DND-41 (cell line): ENCODE results near the gene KIRREL3.

Experiments
- ATAC-seq: fragments of 200-7000 bp; cut with Tn5 transposase; 3 replicates; pipeline ENCODE4 v1.9.1; 2021; ENCODE audit warnings: low read depth; ENCODE audit not compliant: insufficient read depth
- DNase-seq: peaks from one replicate; pipeline ENCODE4 v3.0.0-alpha.2; 2020
- H2AFZ ChIP-seq: 2 replicates; pipeline ENCODE4 v1.6.0; 2012; ENCODE audit warnings: low read depth, low read length
- H3K27ac ChIP-seq: 2 replicates; pipeline ENCODE4 v1.5.1; 2012; ENCODE audit warnings: low read length, inconsistent platforms
- H3K27me3 ChIP-seq: fragments of 200-600 bp; sonication (generic); 2 replicates; pipeline ENCODE4 v1.6.0; 2012; ENCODE audit warnings: low read length, mild to moderate bottlenecking, inconsistent platforms; ENCODE audit not compliant: insufficient read depth, poor library complexity
- H3K36me3 ChIP-seq: 2 replicates; pipeline ENCODE4 v1.5.1; 2012; ENCODE audit warnings: low read length, inconsistent platforms; ENCODE audit not compliant: insufficient read depth
- H3K4me1 ChIP-seq: 2 replicates; pipeline ENCODE4 v1.5.1; 2012; ENCODE audit warnings: mild to moderate bottlenecking, low read length; ENCODE audit not compliant: insufficient read depth
- H3K4me2 ChIP-seq: 2 replicates; pipeline ENCODE4 v1.6.0; 2012; ENCODE audit warnings: mild to moderate bottlenecking, moderate library complexity, low read length, inconsistent platforms; ENCODE audit not compliant: insufficient read depth
- H3K4me3 ChIP-seq, 2 experiments: fragments of 200-600 bp in 1 of 2; shearing (Covaris generic) in 1 of 2; 2 replicates each; pipeline ENCODE4 v1.5.1; 2012 to 2016; ENCODE audit warnings: inconsistent platforms in 2 of 2, low read length in 2 of 2, mild to moderate bottlenecking in 2 of 2, low read depth in 1 of 2, moderate library complexity in 1 of 2
- H3K79me2 ChIP-seq: 2 replicates; pipeline ENCODE4 v1.6.0; 2012; ENCODE audit warnings: low read length, inconsistent platforms; ENCODE audit not compliant: insufficient read depth
- H3K9ac ChIP-seq: 2 replicates; pipeline ENCODE4 v1.6.0; 2012; ENCODE audit warnings: low read depth, mild to moderate bottlenecking, inconsistent platforms, low read length, moderate library complexity
- H3K9me3 ChIP-seq: 2 replicates; pipeline ENCODE4 v1.5.1; 2012; ENCODE audit warnings: low read length, moderate library complexity, mild to moderate bottlenecking, inconsistent platforms; ENCODE audit not compliant: insufficient read depth, severe bottlenecking
- H4K20me1 ChIP-seq: 2 replicates; pipeline ENCODE4 v1.6.0; 2012; ENCODE audit warnings: low read length; ENCODE audit not compliant: insufficient read depth
- CTCF ChIP-seq: IDR thresholded peaks from 2 replicates; pipeline ENCODE4 v1.5.1; 2012; ENCODE audit warnings: borderline replicate concordance, low read length, moderate library complexity, mild to moderate bottlenecking; ENCODE audit not compliant: poor library complexity, severe bottlenecking; ENCODE audit errors: extremely low read depth
- EZH2 ChIP-seq: IDR thresholded peaks from 3 replicates; pipeline ENCODE4 v1.6.1; 2012; ENCODE audit warnings: borderline replicate concordance, low read depth, mild to moderate bottlenecking, moderate library complexity, low read length, inconsistent platforms; ENCODE audit not compliant: severe bottlenecking

The KIRREL3 gene

DNA sequence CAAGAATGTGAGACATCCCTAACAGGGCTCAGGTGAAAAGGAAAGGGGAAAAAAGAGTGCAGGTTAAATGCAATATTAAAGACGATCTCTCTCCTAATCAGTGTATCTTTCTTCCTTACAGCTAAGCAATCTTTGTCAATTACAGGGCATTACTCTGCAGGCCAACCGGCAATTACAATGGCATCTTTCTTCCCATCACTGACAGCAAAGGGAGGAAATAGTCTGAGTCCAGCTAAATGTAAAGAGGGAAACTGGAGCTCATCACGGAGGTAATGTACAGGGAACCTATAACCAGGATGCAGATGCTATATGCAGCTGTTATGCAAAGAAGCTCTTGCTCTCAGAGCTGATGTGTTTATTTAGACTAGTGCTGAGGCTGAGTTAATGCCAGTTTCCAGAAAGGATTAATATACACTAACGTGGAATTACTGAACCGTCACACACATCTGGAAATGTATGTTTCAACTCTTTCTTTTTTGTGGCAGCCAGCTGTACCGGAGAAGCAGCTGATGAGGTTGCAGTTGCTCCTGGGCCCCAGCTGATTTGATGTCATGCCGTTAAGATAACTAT, 121.6 kb downstream of the KIRREL3 start:
- H3K4me2 ChIP-seq = no peak overlapping the region
- no peaks in the 10 kb centered on the region for H3K9me3 ChIP-seq
- TF ChIP-seq CTCF (no peak), EZH2 (no peak)
- DNase-seq (no peak), ATAC-seq (no peak)
- no peaks in the 10 kb centered on the region for H4K20me1 ChIP-seq
- no peaks in the 10 kb centered on the region for H3K36me3 ChIP-seq
- no peak overlapping the region for H3K27ac ChIP-seq
- H3K4me1 ChIP-seq = no peaks in the 10 kb centered on the region
- H3K79me2 ChIP-seq = no peaks in the 10 kb centered on the region
- peaks cover 8% of the 10 kb centered on the region for H3K27me3 ChIP-seq
- no peak overlapping the region for H3K4me3 ChIP-seq
- H3K9ac ChIP-seq = no peak overlapping the region
- no peak overlapping the region for H2AFZ ChIP-seq

GRCh38 chr11:126874831-126875230, 125.7 kb downstream of the KIRREL3 start:
- H3K27me3 ChIP-seq = peaks cover 8% of the 10 kb centered on the region
- TF ChIP-seq EZH2 (no peak), CTCF (peak; percentile 20)
- no peak overlapping the region for H3K4me2 ChIP-seq
- no peaks in the 10 kb centered on the region for H3K36me3 ChIP-seq
- no peak overlapping the region for H3K4me3 ChIP-seq
- no peaks in the 10 kb centered on the region for H4K20me1 ChIP-seq
- peaks cover 10% of the 10 kb centered on the region for H3K9me3 ChIP-seq
- H3K9ac ChIP-seq = no peak overlapping the region
- DNase-seq (no peak), ATAC-seq (no peak)
- H3K27ac ChIP-seq = no peak overlapping the region
- H3K79me2 ChIP-seq = no peaks in the 10 kb centered on the region
- H3K4me1 ChIP-seq = no peaks in the 10 kb centered on the region
- no peak overlapping the region for H2AFZ ChIP-seq

- Histone ChIP-seq H2AFZ (no peak overlapping the region), H3K4me3 (no peak overlapping the region), H3K4me2 (no peak overlapping the region), H3K4me1 (no peaks in the 10 kb centered on the region), H4K20me1 (no peaks in the 10 kb centered on the region), H3K9ac (no peak overlapping the region), H3K27me3 (peaks cover 5% of the 10 kb centered on the region), H3K27ac (no peak overlapping the region), H3K9me3 (peaks cover 10% of the 10 kb centered on the region), H3K36me3 (no peaks in the 10 kb centered on the region), H3K79me2 (no peaks in the 10 kb centered on the region)
- ATAC-seq (no peak), DNase-seq (no peak)
- TF ChIP-seq EZH2 = no peak
- TF ChIP-seq CTCF = no peak
These were observed 126.3 kb downstream of the KIRREL3 start for GRCh38 chr11:126874276-126874675.
